ENCODE measurements around the gene ROCK2.
"Not testable (repeated sequence)": the region's sequence is repeated elsewhere in the genome, so short reads cannot be mapped to it uniquely, and the experiment has no call there.

Gene ROCK2

DNA sequence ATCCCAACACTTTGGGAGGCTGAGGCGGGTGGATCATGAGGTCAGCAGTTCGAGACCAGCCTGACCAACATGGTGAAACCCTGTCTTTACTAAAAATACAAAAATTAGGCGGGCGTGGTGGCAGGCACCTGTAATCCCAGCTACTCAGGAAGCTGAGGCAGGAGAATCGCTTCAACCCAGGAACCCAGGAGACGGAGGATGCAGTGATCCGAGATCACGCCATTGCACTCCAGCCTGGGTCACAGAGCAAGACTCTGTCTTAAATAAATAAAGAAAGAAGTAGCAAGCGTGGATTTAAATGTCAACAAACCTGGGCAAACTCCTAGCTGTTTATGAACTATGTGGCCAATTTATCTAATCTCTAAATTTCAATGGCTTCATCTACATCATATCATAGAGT, 82.9 kb downstream of the ROCK2 start:
- not testable (repeated sequence) for DNase-seq

DNA sequence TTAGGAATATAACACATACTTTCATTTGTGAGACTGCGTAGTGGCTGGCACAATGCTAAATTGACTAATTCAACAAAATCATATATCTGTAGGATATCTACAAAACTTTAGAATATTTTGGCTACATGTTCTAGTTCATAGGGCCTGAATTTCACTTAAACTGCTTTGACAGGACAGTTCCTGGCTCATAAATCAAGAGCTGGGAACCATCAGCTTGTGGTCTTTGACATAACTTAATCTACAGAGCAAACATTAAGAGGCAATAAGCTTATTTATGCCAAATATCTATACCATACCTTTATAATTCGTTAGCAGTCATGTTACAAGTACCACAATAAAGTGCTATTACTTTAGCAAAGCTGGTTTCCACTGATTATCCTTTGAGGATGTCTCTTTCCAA, 83.5 kb downstream of the ROCK2 start:
- no peak for DNase-seq

DNA sequence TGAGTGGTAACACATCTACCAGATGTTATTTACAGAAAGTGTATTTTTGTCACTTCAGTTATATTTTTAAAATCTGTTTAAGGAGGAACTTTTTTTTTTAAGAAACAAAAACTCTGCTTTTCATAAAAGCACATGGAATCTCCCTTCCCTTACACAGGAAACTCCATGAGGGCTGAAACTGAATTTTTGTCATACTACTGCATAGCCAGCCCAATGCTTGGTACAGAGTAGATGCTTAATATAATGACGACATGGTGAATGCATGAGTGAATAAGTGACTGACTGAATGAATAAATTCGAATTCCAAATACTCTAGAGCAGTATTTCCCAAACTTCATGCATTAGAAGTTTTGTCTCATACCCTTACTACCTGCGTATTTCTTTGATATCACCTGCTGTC, 86.5 kb downstream of the ROCK2 start:
- DNase-seq = no peak

DNA sequence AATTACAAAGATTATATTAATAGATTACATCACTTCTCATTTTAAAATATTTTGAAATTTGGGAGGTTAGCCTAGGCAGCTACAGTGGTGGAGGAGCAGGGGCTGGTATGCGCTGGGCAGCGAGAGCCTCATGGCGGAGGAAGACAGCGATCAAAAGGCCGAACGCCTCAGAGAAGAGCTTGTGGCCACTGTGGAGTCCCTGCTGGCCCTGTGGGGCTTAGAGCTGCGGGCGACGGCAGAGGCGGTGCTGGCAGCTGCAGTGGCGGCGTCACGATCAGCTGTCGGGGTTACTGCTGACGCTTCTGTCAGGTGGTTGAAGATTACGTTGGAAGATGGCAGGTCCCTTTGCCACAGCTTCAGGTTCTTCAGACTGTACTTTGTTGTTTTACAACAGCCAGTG, 87.4 kb downstream of the ROCK2 start:
- DNase-seq = no peak

DNA sequence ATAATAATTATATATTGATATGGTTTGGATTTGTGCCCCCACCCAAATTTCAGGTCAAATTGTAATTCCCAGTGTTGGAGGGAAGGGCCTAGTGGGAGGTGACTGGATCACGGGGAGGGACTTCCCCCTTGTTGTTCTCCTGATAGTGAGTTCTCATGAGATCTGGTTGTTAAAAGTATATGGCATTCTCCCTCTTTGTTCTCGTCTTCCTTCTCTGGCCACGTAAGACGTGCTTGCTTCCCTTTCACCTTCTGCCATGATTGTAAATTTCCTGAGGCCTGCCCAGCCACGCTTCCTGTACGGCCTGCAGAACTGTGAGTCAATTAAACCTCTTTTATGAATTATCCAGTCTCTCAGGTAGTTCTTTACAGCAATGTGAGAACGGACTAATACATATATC, 88.3 kb downstream of the ROCK2 start:
- no peak for DNase-seq

DNA sequence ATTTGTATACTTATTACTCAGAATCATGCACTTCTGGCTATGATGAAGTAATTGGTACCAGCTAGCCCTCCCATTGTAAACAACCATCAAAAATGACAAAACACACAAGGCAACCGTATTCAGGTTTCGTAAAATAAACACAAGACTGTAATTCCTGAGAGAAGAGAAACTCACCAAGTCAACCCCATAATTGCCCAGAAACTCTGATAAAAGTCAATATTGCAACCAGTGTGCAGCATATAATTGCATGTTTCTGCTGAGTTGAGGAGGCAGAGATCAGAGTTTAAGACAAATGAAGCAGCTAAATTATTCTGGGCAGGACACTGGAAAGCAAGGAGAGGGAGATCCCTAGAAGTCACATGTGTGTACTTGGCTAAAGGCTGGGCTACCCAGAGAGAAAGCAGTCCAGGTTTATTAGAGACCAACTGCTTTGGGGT, 90.3 kb downstream of the ROCK2 start:
- DNase-seq = no peak

DNA sequence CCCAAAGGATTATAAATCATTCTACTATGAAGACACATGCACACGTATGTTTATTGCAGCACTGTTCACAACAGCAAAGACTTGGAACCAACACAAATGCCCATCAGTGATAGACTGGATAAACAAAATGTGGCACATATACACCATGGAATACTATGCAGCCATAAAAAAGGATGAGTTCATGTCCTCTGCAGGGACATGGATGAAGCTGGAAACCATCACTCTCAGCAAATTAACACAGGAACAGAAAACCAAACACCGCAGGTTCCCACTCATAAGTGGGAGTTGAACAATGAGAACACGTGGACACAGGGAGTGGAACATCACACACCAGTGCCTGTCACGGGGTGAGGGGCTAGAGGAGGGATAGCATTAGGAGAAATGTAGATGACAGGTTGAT, 92.0 kb downstream of the ROCK2 start:
- DNase-seq = not testable (repeated sequence)

DNA sequence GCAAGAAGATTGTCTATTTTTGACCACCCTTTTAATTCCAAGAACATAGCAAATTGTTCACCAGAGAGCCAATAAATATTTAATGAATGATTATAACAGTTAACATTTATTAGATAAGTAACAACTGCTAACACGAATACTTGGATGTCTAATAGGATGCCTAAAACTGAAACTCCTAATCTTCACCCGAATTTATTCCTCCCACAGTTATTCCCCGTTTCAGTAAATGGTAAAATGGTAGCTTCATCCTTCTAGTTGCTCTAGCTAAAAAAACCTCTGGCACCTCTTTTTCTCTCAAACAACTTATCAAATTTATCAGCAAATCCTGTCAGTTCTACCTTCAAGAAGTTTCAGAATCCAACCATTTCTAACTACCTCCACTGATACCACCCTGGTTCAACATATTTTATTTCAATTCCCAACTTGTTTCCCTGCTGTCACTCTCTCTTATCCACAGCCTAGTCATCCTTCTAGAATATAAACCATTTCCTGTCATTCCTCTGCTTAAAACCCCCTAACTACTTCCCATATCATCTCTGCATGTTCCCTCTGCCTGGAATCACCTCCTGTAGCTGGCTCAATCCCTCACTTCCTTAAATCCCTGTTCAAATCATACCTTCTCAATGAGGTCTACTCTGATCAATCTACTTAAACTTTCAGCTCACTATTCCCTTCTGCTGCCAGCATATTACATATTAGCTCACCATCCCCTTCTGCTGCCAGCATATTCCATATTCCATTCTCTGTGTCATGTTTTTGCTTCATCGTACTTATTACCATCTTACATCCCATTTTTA, 93.8 kb downstream of the ROCK2 start:
- no peak for DNase-seq

DNA sequence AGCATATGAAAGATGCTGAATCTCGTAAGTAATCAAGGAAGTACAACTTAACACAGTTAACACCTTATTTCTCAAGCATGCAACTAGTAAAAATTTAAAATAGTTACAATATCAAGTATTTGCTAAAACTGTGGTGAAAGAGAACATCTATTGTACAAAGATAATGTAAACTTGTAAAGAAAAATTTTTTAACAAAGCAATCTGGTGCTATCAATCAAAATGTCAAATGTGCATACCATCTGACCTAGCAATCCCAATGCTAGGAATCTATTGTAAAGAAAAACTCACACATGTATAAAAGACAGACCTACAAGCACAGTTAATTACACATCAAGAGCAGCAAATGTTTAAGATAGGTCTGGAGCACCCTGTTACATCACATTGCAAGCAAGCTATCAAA, 99.1 kb downstream of the ROCK2 start:
- DNase-seq = no peak

DNA sequence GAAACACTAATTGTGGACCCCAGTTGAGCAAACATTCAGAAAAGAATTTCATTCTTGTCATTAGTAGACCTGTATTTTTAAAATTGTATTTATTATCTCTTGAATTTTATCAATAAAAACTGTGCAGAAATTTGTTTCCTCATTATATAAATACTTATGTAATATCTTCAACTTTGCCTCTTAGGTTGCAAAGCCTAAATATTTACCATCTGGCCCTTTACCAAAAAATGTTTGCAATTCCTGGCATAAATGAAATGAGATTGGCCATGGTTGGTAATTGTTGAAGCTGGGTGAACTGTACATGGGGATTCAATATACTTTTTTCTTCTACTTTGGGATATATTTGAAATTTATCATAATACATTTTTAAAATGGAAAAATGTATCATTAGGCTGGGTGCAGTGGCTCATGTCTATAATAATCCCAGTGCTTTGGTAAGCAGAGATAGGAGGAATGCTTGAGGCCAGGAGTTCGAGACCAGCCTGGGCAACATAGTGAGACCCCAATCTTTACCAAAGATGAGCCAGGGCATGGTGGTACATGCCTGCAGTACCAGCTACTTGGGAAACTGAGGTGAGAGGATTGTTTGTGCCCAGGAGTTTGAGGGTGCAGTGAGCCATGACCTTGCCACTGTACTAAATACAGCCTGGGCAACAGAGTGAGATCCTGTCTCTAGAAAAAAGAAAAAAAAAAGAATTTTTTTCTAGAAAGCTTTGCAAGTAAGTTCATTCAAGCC, 100.2 kb downstream of the ROCK2 start:
- no peak for DNase-seq

DNA sequence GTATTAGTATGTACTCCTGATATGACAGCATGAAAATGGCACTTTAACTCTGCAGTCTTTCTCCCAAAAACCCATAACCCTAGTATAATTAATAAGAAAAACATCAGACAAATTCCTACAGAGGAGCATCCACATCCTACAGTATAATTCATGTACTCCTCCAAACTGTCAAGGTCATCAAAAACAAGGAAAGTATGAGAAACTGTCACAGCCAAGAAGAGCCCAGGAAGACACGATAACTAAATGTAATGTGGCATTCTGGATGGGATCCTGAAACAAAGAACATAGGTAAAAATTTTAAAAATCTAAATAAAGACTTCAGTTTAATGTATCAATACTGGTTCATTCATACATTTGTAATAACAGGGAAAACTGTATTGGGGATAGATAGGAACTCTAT, 100.9 kb downstream of the ROCK2 start:
- DNase-seq = no peak

DNA sequence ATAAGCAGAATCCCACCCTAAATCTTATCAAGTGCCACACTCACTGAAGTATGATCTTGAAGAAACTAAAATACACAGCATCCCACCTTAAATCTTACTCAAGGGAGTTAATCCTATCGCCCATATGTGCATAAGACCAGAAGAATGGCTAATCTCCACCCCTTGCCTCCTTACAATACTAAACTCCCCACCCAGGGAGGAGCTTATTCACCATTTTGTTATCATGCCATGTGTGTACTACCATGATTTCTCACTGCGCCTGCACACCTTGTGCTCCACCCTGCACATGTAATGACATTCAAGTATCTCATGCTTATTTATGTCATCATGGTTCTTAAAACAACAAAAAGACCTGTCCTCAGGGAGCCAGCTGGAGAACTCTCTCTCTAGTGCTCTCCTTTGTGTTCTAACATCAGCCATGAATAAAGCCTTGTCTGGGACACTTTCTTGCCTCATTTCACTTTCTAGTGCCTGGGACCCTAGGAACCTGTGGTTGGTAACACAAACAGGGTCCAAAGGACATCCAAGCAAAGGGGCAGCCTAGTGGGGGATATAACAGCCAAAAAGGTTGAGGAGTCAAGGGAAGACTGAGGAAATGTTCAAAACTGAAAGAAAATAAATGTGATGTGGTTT, 101.8 kb downstream of the ROCK2 start:
- no peak for DNase-seq

DNA sequence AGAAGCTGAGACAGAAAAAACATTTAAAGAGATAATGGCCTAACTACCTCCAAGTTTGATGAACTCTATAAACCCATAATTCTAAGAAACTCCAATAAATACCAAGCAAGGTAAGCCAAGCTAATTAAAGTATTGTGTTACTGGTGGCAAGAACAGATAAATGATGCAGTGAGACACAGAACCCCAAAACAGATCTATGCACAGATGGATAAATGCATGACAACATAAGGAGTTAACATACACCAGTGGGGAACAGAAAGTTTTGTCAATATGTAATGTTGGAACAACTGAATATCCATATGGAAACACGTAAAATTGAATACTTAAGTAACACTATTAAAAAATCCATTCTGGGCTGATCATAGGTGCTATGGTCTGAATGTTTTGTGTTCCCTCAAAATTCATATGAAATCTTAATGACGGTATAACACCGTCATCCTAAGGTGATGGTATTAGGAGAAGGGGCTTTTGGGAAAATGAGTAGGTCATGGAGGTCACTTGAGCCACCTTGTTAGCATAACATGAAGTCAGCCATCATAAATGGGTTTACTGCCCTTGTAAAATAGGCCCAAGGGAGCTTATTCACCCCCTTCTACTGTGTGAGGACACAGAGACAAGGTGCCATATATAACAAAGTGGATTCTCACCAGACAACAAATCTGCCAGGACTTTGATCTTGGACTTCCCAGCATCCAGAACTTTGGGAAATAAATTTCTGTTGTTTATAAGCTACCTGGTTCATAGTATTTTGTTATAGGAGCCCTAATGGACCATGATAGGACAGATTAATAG, 102.8 kb downstream of the ROCK2 start:
- no peak for DNase-seq

DNA sequence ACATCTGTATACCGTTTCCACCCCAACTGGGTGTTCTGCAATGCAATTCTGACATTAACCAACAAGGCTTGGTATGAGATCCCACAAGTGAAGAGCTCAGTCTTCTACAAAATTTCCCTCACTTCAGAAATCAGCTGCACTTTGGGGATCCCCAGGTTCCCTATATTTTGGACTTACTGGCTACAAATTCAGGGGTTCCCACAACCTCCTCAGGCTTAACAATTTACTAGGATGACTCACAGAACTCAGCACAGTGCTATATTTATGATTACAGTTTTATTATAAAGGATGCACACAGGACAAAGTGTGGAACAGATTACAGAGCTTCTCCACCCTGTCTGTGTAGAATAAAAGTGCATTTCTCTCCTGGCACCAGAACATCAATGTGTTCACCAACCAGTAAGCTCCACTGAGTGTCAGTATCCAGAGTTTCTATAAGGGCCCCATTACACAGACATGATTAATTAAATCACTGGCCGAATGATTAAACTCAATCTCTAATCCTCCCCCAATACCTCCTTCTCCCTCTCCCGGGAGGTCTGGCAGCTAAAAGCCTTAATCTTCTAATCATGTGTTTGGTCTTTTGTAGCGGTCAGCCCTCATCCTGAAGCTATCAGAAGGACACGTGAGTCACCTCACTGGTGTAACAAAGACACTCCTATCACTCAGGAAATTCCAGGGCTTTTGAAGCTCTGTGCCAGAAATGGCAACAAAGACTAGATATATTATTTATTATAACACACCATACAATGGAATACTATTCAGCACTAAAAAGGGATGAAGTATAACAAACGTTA, 104.6 kb downstream of the ROCK2 start:
- DNase-seq = no peak

DNA sequence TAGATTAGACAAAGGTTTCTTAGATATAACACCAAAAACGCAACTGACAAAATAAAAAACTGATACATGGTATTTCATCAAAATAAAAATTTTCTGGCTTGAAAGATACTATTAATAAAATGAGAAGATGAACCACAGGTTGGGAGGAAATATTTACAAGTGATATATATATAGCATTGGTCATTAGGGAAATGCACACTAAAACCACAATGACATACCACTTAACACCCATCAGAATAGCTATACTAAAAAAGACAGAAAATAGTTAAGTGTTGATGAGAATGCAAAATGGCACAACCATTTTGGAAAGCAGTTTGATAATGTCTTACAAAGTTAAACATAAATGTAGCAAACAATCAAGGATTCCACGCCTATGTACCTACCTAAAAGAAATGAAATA, 105.3 kb downstream of the ROCK2 start:
- DNase-seq = no peak

DNA sequence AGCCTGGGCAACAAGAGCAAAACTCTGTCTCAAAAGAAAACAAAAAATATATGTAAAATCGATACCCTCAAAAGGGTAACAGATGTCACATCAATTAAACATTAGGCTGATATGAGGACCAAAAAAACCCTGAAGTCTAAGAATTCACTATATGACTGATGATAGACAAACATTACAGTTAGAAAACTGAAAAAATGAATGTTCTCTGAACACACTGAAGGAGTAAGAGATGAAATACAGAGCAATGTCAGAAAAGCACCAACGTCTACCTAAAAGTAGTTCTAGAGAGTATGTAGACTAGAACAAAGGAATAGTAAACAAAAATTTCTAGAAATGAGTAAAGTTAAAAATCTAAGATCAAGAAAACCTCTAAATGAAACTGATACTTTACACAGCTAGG, 107.3 kb downstream of the ROCK2 start:
- DNase-seq = no peak

DNA sequence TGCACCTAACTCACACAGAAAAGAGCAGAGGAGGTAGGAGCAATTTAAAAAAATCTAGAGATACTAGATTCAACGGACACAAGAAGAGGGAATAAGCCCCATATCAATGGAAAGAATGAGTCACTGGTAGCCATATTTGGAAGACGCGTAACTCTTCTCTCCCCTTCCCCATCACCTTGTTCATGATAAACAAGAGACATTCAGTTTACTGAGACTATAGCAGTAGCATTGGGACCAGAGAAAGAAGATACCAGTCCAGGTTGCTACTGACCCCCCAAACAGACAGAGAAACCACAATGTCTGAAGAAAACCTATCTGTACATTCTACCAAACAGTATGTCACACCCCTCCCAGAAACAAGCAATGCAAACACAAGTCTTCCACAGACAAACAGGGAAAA, 108.1 kb downstream of the ROCK2 start:
- DNase-seq = no peak

DNA sequence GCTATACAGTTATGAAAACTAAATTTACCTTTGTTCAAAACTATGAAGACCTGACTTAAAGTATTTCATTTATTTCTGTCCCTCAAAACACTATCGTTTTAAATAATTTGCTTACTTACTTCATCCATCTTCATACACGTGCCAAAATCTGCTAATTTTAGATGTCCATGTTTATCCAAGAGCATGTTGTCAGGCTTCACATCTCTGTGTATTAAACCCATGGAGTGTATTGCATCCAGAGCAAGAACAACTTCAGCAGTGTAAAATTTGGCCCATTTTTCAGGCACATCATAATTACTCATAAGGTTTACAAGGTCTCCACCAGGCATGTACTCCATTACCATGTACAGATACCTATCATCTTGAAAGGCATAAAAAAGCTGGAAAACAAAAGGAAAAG, 108.9 kb downstream of the ROCK2 start:
- DNase-seq = no peak

DNA sequence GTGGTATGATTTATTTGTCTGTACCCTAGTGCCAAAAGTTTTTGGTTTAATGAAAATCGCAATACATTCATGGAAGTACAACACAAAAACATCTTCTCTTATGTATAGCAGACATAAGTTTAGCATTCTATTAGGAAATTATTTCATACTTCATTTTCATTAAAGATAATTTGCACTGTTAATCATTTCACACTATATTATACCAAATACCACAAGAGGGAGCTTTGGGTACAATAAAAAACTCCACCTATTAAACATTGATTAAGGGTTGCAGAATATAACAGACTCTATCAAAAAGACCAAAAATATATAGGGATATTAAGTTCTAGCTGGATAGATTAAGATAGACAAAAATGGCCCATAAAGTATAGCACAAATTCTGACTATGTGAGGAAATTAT, 110.1 kb downstream of the ROCK2 start:
- DNase-seq = no peak

DNA sequence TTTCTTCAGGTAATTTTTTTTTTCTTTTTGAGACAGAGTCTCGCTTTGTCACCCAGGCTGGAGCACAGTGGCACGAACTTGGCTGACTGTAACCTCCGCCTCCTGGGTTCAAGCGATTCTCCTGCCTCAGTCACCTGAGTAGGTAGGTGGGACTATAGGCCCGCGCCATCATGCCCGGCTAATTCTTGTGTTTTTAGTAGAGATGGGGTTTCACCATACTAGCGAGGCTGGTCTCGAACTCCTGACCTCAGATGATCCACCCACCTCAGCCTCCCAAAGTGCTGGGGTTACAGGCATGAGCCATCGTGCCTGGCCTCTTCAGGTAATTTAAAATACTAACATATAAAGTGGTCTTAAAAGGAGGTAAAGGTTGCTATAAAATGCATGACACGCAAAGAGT, 113.2 kb downstream of the ROCK2 start:
- not testable (repeated sequence) for DNase-seq

DNA sequence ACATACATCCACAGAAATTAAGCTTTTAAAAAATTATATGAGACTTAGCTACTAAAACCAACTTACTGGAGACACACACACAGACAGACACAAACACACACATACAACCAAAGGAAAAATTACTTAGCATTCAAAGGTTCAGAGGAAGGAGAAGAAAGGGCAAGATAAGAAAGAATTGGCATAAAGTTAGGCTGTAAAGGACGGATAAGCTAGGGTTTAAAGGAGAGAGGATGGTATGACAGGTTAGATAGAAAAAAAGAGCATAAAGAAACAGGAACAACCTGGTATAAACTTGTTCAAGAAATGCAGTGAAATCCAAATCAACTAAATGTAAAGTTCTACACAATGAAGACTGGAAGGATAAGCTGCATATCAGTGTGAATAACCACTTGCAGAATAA, 115.7 kb downstream of the ROCK2 start:
- DNase-seq = no peak

DNA sequence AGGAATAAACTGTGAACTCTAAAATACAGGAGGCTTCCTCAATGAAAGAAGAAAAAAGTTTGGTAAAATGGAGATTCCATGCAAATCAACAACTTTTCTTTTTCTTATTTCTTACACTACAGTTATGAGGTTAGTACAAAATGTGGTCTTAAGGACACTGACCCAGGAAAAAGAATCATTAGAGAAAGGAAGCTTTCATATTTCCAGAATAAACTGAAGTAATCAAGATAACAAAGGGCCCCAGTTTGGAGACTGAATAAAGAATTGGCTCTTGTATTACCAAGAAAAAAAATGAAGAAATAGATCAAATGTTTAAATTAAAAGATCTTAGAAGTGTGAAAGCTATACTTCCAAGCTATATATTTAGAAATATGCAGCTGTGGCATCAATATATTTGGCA, 116.8 kb downstream of the ROCK2 start:
- DNase-seq = no peak
